ENCODE results near the gene DNAJC8. TPM values are rescaled to one million over a fixed set of nuclear protein-coding genes. Genes with fewer than 3 reads are reported as not detected.

Gene DNAJC8
- total and polyA plus RNA-seq, 10 of the 15 experiments (the other 5 are each of a cell fraction or from before 2014, with no cell fraction given), result 91.2 to 296 (median 152) TPM

DNA sequence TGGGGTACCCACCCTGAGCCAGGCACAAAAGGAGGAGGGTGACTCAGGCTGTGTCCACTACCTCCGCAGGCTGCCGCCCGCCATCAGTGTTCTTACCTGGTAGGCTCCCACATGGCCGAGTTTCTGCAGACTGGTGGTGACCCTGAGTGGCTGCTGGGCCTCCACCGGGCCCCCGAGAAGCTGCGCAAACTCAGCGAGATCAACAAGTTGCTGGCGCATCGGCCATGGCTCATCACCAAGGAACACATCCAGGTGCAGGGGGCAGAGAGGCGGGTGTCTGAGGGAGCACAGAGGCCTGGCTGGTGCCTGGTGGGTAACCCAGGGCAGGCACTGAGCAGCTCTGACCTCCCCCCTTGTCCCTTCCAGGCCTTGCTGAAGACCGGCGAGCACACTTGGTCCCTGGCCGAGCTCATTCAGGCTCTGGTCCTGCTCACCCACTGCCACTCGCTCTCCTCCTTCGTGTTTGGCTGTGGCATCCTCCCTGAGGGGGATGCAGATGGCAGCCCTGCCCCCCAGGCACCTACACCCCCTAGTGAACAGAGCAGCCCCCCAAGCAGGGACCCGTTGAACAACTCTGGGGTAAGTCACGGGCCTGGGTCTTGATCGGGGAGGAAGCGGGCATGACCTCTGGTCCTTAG, 39.5 kb upstream of the DNAJC8 start:
- intact Hi-C loops (cut with micrococcal nuclease; ENCODE audit: unreplicated experiment), result no loop called here
- H3K9me3 ChIP-seq (replicated peaks; ENCODE audit: control insufficient read depth, insufficient read depth, low read length), result no peaks in the 10 kb centered on the region
- no peaks in the 10 kb centered on the region for H3K4me1 ChIP-seq (ENCODE audit: control insufficient read depth, insufficient read depth, low read length)
- no peak for ATAC-seq
- POLR2A ChIA-PET, result interaction anchor here (0.5 to 0.6 kb wide), 2 partner anchors 9 to 307 kb away, joined by 3 to 4 read pairs; no protein-coding TSS in a partner anchor
- no peak for DNase-seq (ENCODE audit: low read depth, low spot score)
- H3K27me3 ChIP-seq (replicated peaks in 1 of 2; ENCODE audit: control insufficient read depth in 2 of 2, insufficient read depth in 2 of 2, low read length in 1 of 2), result no peaks in the 10 kb centered on the region
- H3K4me2 ChIP-seq (ENCODE audit: control insufficient read depth, insufficient read depth), result no peak overlapping the region
- in situ Hi-C loops (cut with MboI), result no loop called here
- RAD21 ChIA-PET (ENCODE audit: unreplicated experiment), result no interaction called here
- H4K20me1 ChIP-seq (ENCODE audit: control insufficient read depth, insufficient read depth), result no peaks in the 10 kb centered on the region
- no peak overlapping the region for H3K9ac ChIP-seq (ENCODE audit: control insufficient read depth, insufficient read depth, low read length)
- peaks cover 6 to 11% of the 10 kb centered on the region in 2 experiments; a peak in 3 of 4 replicates for H3K36me3 ChIP-seq (ENCODE audit: control insufficient read depth in 2 of 2, insufficient read depth in 2 of 2, low read length in 1 of 2)
- SMC1A ChIA-PET (ENCODE audit: uncharacterized antibody, unreplicated experiment), result interaction anchor here (1.1 kb wide), 1 partner anchor 15 kb away, joined by 3 read pairs; no protein-coding TSS in a partner anchor
- WGBS (ENCODE audit: insufficient coverage, insufficient replicate concordance, low lambda C conversion rate, missing lambda C conversion rate), result 94% methylated on average over 20 of the region's 20 CpGs
- no peak overlapping the region for H3K4me3 ChIP-seq
- peaks cover 3% of the 10 kb centered on the region for H3K79me2 ChIP-seq (ENCODE audit: control insufficient read depth, insufficient read depth, low read length)
- CTCF ChIA-PET, result no interaction called here
- no peak overlapping the region for H3K27ac ChIP-seq (ENCODE audit: control insufficient read depth, insufficient read depth)
- BruUV-seq (replicated peaks), result no TSS peak
- TF ChIP-seq, protein P1, sequence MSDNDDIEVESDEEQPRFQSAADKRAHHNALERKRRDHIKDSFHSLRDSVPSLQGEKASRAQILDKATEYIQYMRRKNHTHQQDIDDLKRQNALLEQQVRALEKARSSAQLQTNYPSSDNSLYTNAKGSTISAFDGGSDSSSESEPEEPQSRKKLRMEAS (IDR thresholded peaks at IDR 0.05; ENCODE audit: low read depth, low read length), result no peak
- TF ChIP-seq RELA (IDR thresholded peaks at IDR 0.05; ENCODE audit: borderline replicate concordance, partially characterized antibody) (no peak), SREBF1 (IDR thresholded peaks at IDR 0.05; ENCODE audit: low read length) (no peak), NFIC (IDR thresholded peaks at IDR 0.05; ENCODE audit: low read depth, low read length) (no peak), RAD51 (IDR thresholded peaks at IDR 0.05) (no peak), JUND (IDR thresholded peaks at IDR 0.05; ENCODE audit: low read depth, low read length) (no peak), STAT1 (conservative IDR thresholded peaks at IDR 0.05) (no peak), BACH1 (IDR thresholded peaks at IDR 0.05; ENCODE audit: borderline replicate concordance) (no peak), BRCA1 (IDR thresholded peaks at IDR 0.05; ENCODE audit: low read depth, low read length) (no peak), FOXK2 (IDR thresholded peaks at IDR 0.05) (no peak), CHD2 (IDR thresholded peaks at IDR 0.05; ENCODE audit: borderline replicate concordance, low read depth, low read length) (no peak), TARDBP (IDR thresholded peaks at IDR 0.05; ENCODE audit: borderline replicate concordance) (no peak), STAT3 (IDR thresholded peaks at IDR 0.05; ENCODE audit: low read depth, low read length) (no peak), RUNX3 (IDR thresholded peaks at IDR 0.05; ENCODE audit: low read length) (no peak), BMI1 (IDR thresholded peaks at IDR 0.05; ENCODE audit: borderline replicate concordance) (no peak), TCF3 (IDR thresholded peaks at IDR 0.05; ENCODE audit: borderline replicate concordance, insufficient read depth, low read depth, low read length) (no peak), POLR2AphosphoS2 (IDR thresholded peaks at IDR 0.05; ENCODE audit: low read depth, low read length) (no peak)
- TF ChIP-seq, protein P2, sequence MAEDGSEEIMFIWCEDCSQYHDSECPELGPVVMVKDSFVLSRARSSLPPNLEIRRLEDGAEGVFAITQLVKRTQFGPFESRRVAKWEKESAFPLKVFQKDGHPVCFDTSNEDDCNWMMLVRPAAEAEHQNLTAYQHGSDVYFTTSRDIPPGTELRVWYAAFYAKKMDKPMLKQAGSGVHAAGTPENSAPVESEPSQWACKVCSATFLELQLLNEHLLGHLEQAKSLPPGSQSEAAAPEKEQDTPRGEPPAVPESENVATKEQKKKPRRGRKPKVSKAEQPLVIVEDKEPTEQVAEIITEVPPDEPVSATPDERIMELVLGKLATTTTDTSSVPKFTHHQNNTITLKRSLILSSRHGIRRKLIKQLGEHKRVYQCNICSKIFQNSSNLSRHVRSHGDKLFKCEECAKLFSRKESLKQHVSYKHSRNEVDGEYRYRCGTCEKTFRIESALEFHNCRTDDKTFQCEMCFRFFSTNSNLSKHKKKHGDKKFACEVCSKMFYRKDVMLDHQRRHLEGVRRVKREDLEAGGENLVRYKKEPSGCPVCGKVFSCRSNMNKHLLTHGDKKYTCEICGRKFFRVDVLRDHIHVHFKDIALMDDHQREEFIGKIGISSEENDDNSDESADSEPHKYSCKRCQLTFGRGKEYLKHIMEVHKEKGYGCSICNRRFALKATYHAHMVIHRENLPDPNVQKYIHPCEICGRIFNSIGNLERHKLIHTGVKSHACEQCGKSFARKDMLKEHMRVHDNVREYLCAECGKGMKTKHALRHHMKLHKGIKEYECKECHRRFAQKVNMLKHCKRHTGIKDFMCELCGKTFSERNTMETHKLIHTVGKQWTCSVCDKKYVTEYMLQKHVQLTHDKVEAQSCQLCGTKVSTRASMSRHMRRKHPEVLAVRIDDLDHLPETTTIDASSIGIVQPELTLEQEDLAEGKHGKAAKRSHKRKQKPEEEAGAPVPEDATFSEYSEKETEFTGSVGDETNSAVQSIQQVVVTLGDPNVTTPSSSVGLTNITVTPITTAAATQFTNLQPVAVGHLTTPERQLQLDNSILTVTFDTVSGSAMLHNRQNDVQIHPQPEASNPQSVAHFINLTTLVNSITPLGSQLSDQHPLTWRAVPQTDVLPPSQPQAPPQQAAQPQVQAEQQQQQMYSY (CRISPR knock-in tag; IDR thresholded peaks at IDR 0.05), result no peak
- TF ChIP-seq, protein P3, sequence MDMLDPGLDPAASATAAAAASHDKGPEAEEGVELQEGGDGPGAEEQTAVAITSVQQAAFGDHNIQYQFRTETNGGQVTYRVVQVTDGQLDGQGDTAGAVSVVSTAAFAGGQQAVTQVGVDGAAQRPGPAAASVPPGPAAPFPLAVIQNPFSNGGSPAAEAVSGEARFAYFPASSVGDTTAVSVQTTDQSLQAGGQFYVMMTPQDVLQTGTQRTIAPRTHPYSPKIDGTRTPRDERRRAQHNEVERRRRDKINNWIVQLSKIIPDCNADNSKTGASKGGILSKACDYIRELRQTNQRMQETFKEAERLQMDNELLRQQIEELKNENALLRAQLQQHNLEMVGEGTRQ (IDR thresholded peaks at IDR 0.05; ENCODE audit: borderline replicate concordance, low read depth, low read length), result no peak
- TF ChIP-seq, protein P4, sequence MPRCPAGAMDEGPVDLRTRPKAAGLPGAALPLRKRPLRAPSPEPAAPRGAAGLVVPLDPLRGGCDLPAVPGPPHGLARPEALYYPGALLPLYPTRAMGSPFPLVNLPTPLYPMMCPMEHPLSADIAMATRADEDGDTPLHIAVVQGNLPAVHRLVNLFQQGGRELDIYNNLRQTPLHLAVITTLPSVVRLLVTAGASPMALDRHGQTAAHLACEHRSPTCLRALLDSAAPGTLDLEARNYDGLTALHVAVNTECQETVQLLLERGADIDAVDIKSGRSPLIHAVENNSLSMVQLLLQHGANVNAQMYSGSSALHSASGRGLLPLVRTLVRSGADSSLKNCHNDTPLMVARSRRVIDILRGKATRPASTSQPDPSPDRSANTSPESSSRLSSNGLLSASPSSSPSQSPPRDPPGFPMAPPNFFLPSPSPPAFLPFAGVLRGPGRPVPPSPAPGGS (IDR thresholded peaks at IDR 0.05; ENCODE audit: borderline replicate concordance, insufficient read depth, low read depth, low read length, poor library complexity, severe bottlenecking), result no peak
- FAIRE-seq, result no peak
- no peak overlapping the region for H2AFZ ChIP-seq (ENCODE audit: control insufficient read depth, low read depth, low read length)

Data from GM12878 (cell line).